GM23338 (cell line): ENCODE data around the gene ZFHX3. TPM values are rescaled to one million over a fixed set of nuclear protein-coding genes. Genes with fewer than 3 reads are reported as not detected.

Experiments used
- ATAC-seq: fragments of 200-7000 bp; cut with Tn5 transposase; 3 replicates; pipeline ENCODE4 v1.9.1; 2020
- DNase-seq: peaks from one replicate; pipeline ENCODE4 v3.0.0-alpha.2; 2015; ENCODE audit warnings: low spot score
- H2AFZ ChIP-seq: fragments of 200-600 bp; sonication (generic); 2 replicates; pipeline ENCODE4 v1.8.0; 2016; ENCODE audit warnings: antibody characterized with exemption, mild to moderate bottlenecking, moderate library complexity
- H3F3A ChIP-seq: fragments of 200-600 bp; sonication (generic); replicated peaks from 2 replicates; pipeline ENCODE4 v1.8.0; 2017; ENCODE audit warnings: antibody characterized with exemption, mixed run types, low read depth
- H3K27ac ChIP-seq: fragments of 200-600 bp; sonication (generic); 2 replicates; pipeline ENCODE4 v1.6.1; 2016; ENCODE audit warnings: low read depth
- H3K27me3 ChIP-seq: fragments of 200-600 bp; sonication (generic); 2 replicates; pipeline ENCODE4 v1.8.0; 2016; ENCODE audit warnings: mild to moderate bottlenecking, mixed run types, moderate library complexity; ENCODE audit not compliant: insufficient read depth
- H3K36me3 ChIP-seq: fragments of 200-600 bp; sonication (generic); 2 replicates; pipeline ENCODE4 v1.8.0; 2016; ENCODE audit warnings: mild to moderate bottlenecking; ENCODE audit not compliant: insufficient read depth
- H3K4me1 ChIP-seq: fragments of 200-600 bp; sonication (generic); 2 replicates; pipeline ENCODE4 v1.8.0; 2016; ENCODE audit warnings: mild to moderate bottlenecking, moderate library complexity; ENCODE audit not compliant: insufficient read depth
- H3K4me2 ChIP-seq: fragments of 200-600 bp; sonication (generic); 2 replicates; pipeline ENCODE4 v1.7.1; 2017; ENCODE audit warnings: mixed run types
- H3K4me3 ChIP-seq: fragments of 200-600 bp; sonication (generic); 2 replicates; pipeline ENCODE4 v1.6.1; 2016; ENCODE audit warnings: mixed run types
- H3K79me2 ChIP-seq: fragments of 200-600 bp; sonication (generic); replicated peaks from 2 replicates; pipeline ENCODE4 v1.8.0; 2017; ENCODE audit warnings: mild to moderate bottlenecking; ENCODE audit not compliant: insufficient read depth
- H3K9me2 ChIP-seq: fragments of 200-600 bp; sonication (generic); 2 replicates; pipeline ENCODE4 v1.8.0; 2017; ENCODE audit not compliant: insufficient read depth
- H4K20me1 ChIP-seq: fragments of 200-600 bp; sonication (generic); replicated peaks from 2 replicates; pipeline ENCODE4 v1.8.0; 2017; ENCODE audit warnings: mild to moderate bottlenecking; ENCODE audit not compliant: insufficient read depth
- H3K27ac Mint-ChIP-seq: 2 replicates; pipeline ENCODE4 v1.8.0; 2020; ENCODE audit warnings: inconsistent platforms, mild to moderate bottlenecking, moderate library complexity, mixed read lengths
- H3K27me3 Mint-ChIP-seq: 3 replicates; pipeline ENCODE4 v1.8.0; 2022; ENCODE audit warnings: low read depth, mild to moderate bottlenecking, moderate library complexity, mixed read lengths, inconsistent platforms; ENCODE audit not compliant: insufficient read depth, poor library complexity
- H3K36me3 Mint-ChIP-seq: 3 replicates; pipeline ENCODE4 v1.8.0; 2021; ENCODE audit warnings: low read depth, mild to moderate bottlenecking, inconsistent platforms, moderate library complexity, mixed read lengths
- H3K4me1 Mint-ChIP-seq: 3 replicates; pipeline ENCODE4 v1.8.0; 2020; ENCODE audit warnings: mild to moderate bottlenecking, inconsistent platforms, mixed read lengths
- H3K4me3 Mint-ChIP-seq: 3 replicates; pipeline ENCODE4 v1.8.0; 2021; ENCODE audit warnings: moderate library complexity, mild to moderate bottlenecking, inconsistent platforms, mixed read lengths
- H3K9me3 Mint-ChIP-seq: 3 replicates; pipeline ENCODE4 v1.8.0; 2020; ENCODE audit warnings: moderate library complexity, mild to moderate bottlenecking, inconsistent platforms, mixed read lengths
- CREB1 ChIP-seq: fragments of 250-450 bp; sonication (Bioruptor Pico); IDR thresholded peaks from 2 replicates; pipeline ENCODE4 v1.5.0; 2020; ENCODE audit warnings: low read depth, mild to moderate bottlenecking, moderate library complexity
- CTCF ChIP-seq, 2 experiments: fragments of 200-600 bp in 1 of 2; sonication (generic) in 1 of 2; conservative IDR thresholded peaks; 2 replicates each; pipeline versions ENCODE4 v1.5.1 to v1.6.1; 2016 to 2017; ENCODE audit warnings: antibody characterized with exemption in 2 of 2, low read depth in 2 of 2, mild to moderate bottlenecking in 2 of 2, moderate library complexity in 1 of 2
- ETS1 ChIP-seq: IDR thresholded peaks from 2 replicates; pipeline ENCODE4 v1.6.1; 2016; ENCODE audit warnings: antibody characterized with exemption
- EZH2 ChIP-seq: fragments of 200-600 bp; sonication (generic); IDR thresholded peaks from one replicate; pipeline ENCODE4 v1.8.0; 2017; ENCODE audit warnings: antibody characterized with exemption, mild to moderate bottlenecking, low read depth; ENCODE audit not compliant: unreplicated experiment
- EZH2phosphoT487 ChIP-seq: fragments of 200-600 bp; sonication (generic); IDR thresholded peaks from one replicate; pipeline ENCODE4 v1.8.1; 2018; ENCODE audit warnings: antibody characterized with exemption; ENCODE audit not compliant: unreplicated experiment
- JUNB ChIP-seq: IDR thresholded peaks from one replicate; pipeline ENCODE4 v1.6.1; 2016; ENCODE audit warnings: antibody characterized with exemption; ENCODE audit not compliant: unreplicated experiment
- NANOG ChIP-seq: IDR thresholded peaks from 2 replicates; pipeline ENCODE4 v1.6.1; 2016; ENCODE audit warnings: antibody characterized with exemption, borderline replicate concordance
- POLR2AphosphoS5 ChIP-seq: IDR thresholded peaks from 2 replicates; pipeline ENCODE4 v1.6.1; 2016; ENCODE audit warnings: antibody characterized with exemption, low read depth
- REST ChIP-seq: IDR thresholded peaks from one replicate; pipeline ENCODE4 v1.6.1; 2018; ENCODE audit warnings: antibody characterized with exemption; ENCODE audit not compliant: unreplicated experiment
- STAT1 ChIP-seq: IDR thresholded peaks from one replicate; pipeline ENCODE4 v1.6.1; 2016; ENCODE audit warnings: antibody characterized with exemption; ENCODE audit not compliant: unreplicated experiment
- ZNF114 ChIP-seq: fragments of 250-450 bp; sonication (Bioruptor Pico); IDR thresholded peaks from 2 replicates; pipeline ENCODE4 v1.5.0; 2020; ENCODE audit warnings: mild to moderate bottlenecking, moderate library complexity
- ZNF331 ChIP-seq: fragments of 250-450 bp; sonication (Bioruptor Pico); IDR thresholded peaks from 2 replicates; pipeline ENCODE4 v1.5.0; 2020; ENCODE audit warnings: low read depth, mild to moderate bottlenecking, moderate library complexity
- ZNF462 ChIP-seq: fragments of 250-450 bp; sonication (Bioruptor Pico); IDR thresholded peaks from 2 replicates; pipeline ENCODE4 v1.5.0; 2020; ENCODE audit warnings: mild to moderate bottlenecking, moderate library complexity
- polyA plus RNA-seq: library from polyadenylated mRNA; unstranded; fragments of >200 nt; fragmentation: Nextera tagmentation; extraction: Ambion mirVana; gene quantifications from 2 replicates; pipeline ENCODE4 v1.2.1, GENCODE V29; 2016
- total RNA-seq: library from RNA; depleted of rRNA; stranded (reverse); fragments of >200 nt; shearing (Covaris generic); gene quantifications from 2 replicates; pipeline ENCODE4 v1.2.3, GENCODE V29; 2014

ZFHX3 gene
- total and polyA plus RNA-seq, 2 experiments from 2014 or later: 1.0 to 1.5 TPM

GRCh38 chr16:72999541-73000019, 48.3 kb downstream of the ZFHX3 start (continued):
- TF ChIP-seq REST (no peak), ETS1 (no peak), POLR2AphosphoS5 (no peak), EZH2phosphoT487 (no peak), JUNB (no peak), ZNF331 (CRISPR knock-in tag) (no peak), EZH2 (no peak), NANOG (no peak), ZNF114 (CRISPR knock-in tag) (no peak)

GRCh38 chr16:72997141-72997542, 50.8 kb downstream of the ZFHX3 start:
- H3K4me3 ChIP-seq: no peak overlapping the region
- H2AFZ ChIP-seq: no peak overlapping the region
- Mint-ChIP-seq H3K27ac (no peak overlapping the region), H3K4me3 (no peak overlapping the region), H3K4me1 (peaks cover 12% of the 10 kb centered on the region), H3K9me3 (peaks cover 16% of the 10 kb centered on the region), H3K27me3 (peaks cover 17% of the 10 kb centered on the region), H3K36me3 (peaks cover 6% of the 10 kb centered on the region; the same call in 1 of the 3 replicates)
- no peaks in the 10 kb centered on the region for H3K27me3 ChIP-seq
- H3K4me1 ChIP-seq: peaks cover 8% of the 10 kb centered on the region; the same call in 1 of the 2 replicates
- DNase-seq (no peak), ATAC-seq (no peak)
- H3K79me2 ChIP-seq: no peaks in the 10 kb centered on the region
- no peak overlapping the region for H3K27ac ChIP-seq
- no peaks in the 10 kb centered on the region for H3K9me2 ChIP-seq
- H3K36me3 ChIP-seq: no peaks in the 10 kb centered on the region
- no peaks in the 10 kb centered on the region for H3F3A ChIP-seq
- H3K4me2 ChIP-seq: no peak overlapping the region
- H4K20me1 ChIP-seq: no peaks in the 10 kb centered on the region; the same call in 1 of the 2 replicates
- TF ChIP-seq EZH2: no peak
- TF ChIP-seq ZNF114 (CRISPR knock-in tag): no peak
- no peak for TF ChIP-seq STAT1
- no peak for TF ChIP-seq POLR2AphosphoS5
- TF ChIP-seq CTCF (conservative IDR thresholded peaks at IDR 0.05; ENCODE audit: low read depth in 2 of 2): no peak
- no peak for TF ChIP-seq CREB1 (CRISPR knock-in tag)
- no peak for TF ChIP-seq ZNF462 (CRISPR knock-in tag)
- no peak for TF ChIP-seq JUNB
- no peak for TF ChIP-seq ZNF331 (CRISPR knock-in tag)
